Kidney epithelial cell (primary cell): ENCODE results near the gene TBX2. TPM values are rescaled to one million over a fixed set of nuclear protein-coding genes. Genes with fewer than 3 reads are reported as not detected.
A peak's percentile ranks its signal among the peaks of the same experiment; 100 is the strongest.

Experiments used
- DNase-seq: peaks from one replicate; pipeline ENCODE4 v3.0.0-alpha.2; 2010; ENCODE audit warnings: low read depth
- H3K27me3 ChIP-seq: 2 replicates; pipeline ENCODE4 v1.6.0; 2011; ENCODE audit warnings: low read length; ENCODE audit not compliant: control insufficient read depth, insufficient read depth
- H3K36me3 ChIP-seq: 2 replicates; pipeline ENCODE4 v1.5.1; 2011; ENCODE audit warnings: low read length; ENCODE audit not compliant: control insufficient read depth, insufficient read depth
- H3K4me3 ChIP-seq: 2 replicates; pipeline ENCODE4 v1.5.1; 2011; ENCODE audit warnings: low read depth, mild to moderate bottlenecking, control low read depth, low read length
- CTCF ChIP-seq: IDR thresholded peaks from 2 replicates; pipeline ENCODE4 v1.5.1; 2011; ENCODE audit warnings: mild to moderate bottlenecking, moderate library complexity, low read length, control low read depth, inconsistent platforms; ENCODE audit not compliant: insufficient read depth, poor library complexity, severe bottlenecking
- total RNA-seq: library from RNA; depleted of rRNA; stranded (reverse); fragments of >200 nt; gene quantifications from 2 replicates; pipeline ENCODE4 v1.2.3, GENCODE V29; 2015

The TBX2 gene
- total RNA-seq, 1 donor from 2014 or later: 7.3 TPM

DNA sequence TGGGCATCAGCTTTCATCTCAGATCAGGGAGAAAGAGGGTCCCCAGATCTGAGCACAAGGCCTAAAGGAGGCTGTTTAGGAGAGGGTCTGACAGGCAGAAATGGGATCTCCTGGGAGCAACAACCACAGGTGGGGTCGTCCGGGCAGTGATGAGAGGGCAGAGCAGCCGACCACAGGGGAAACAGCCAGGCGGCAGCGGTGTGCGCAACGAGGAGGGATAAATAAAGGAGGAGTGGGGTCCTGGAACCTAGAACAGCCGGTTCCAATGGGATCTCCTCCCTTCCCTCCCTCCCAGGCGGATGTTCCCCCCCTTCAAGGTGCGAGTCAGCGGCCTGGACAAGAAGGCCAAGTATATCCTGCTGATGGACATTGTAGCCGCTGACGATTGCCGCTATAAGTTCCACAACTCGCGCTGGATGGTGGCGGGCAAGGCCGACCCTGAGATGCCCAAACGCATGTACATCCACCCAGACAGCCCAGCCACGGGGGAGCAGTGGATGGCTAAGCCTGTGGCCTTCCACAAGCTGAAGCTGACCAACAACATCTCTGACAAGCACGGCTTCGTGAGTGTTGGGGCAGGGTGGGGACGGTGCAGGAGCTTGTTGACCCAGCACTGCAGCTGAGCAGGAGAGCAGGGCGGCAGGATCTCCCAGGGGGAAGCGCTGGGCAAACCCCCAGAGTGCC, 1.9 kb downstream of the TBX2 start:
- Histone ChIP-seq H3K27me3 (peaks cover 87% of the 10 kb centered on the region), H3K36me3 (no peaks in the 10 kb centered on the region), H3K4me3 (peak overlapping the region; percentile 50)
- no peak for TF ChIP-seq CTCF
- DNase-seq: no peak

DNA sequence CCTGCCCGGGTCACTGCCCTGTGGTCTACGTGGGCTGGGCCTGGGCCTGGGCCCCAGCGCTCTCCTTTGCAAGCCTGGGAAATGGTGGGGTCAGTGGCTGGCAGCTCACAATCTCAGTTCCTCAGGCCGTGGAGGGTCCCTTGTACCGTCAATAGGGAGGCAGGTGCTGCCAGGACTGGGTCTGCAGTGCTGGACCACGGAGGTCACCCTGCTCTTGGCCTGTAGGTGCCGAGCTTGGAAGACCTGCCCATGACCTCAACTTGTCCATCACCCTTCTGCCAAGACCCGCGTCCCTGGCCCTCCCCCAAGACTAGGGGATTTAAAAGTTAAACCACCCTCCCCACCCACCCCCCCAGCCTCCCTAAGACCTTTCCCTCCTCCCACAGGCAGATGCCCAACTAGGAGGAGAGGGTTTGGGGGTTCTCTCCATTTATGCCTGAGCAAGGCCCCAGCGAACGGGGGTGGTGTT, 2.5 kb downstream of the TBX2 start:
- H3K27me3 ChIP-seq: peaks cover 85% of the 10 kb centered on the region
- TF ChIP-seq CTCF: no peak
- peak overlapping the region; percentile 13 for H3K4me3 ChIP-seq
- H3K36me3 ChIP-seq: no peaks in the 10 kb centered on the region
- no peak for DNase-seq

DNA sequence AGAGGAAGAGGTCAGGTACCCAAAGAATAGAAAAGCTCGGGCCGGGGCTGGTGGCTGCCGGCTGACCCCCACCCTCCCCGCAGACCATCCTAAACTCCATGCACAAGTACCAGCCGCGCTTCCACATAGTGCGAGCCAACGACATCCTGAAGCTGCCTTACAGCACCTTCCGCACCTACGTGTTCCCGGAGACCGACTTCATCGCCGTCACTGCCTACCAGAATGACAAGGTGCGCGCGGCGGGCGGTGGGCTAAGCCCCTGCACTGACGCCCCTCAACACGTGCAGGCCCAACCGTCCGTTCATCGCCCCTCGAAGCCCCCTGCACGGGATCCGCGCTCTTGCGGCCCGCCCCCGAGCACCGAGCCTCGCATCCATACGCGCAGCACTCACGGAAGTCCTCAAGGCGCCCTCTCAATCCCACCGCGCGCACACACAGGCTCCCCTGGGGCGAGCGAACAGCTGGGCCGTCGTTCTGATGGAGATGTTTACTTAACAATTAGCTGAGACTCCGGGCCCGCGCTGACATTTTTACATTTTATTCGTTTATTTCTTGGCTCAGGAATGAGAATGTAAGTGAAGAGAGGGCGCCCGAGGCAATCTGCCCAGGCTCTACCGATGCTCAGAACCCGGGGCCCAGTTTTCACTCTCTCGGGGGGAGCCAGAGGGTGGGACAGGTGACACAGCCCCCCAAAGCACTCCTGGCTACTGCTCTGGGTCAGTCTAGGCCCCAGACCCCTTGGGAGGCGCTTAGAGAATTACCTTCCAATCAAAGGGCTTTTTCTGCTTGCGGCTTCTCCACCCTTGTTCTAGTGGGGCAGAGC, 3.5 kb downstream of the TBX2 start:
- Histone ChIP-seq H3K4me3 (no peak overlapping the region), H3K27me3 (peaks cover 85% of the 10 kb centered on the region), H3K36me3 (no peaks in the 10 kb centered on the region)
- DNase-seq: no peak
- TF ChIP-seq CTCF: no peak

- no peak for DNase-seq
- Histone ChIP-seq H3K27me3 (peaks cover 84% of the 10 kb centered on the region), H3K4me3 (no peak overlapping the region), H3K36me3 (no peaks in the 10 kb centered on the region)
- TF ChIP-seq CTCF: no peak
Measured at GRCh38 chr17:61403801-61404662, 4.4 kb downstream of the TBX2 start.

GRCh38 chr17:61404663-61404912, 4.9 kb downstream of the TBX2 start:
- peaks cover 82% of the 10 kb centered on the region for H3K27me3 ChIP-seq
- DNase-seq: no peak
- H3K36me3 ChIP-seq: no peaks in the 10 kb centered on the region
- H3K4me3 ChIP-seq: no peak overlapping the region
- no peak for TF ChIP-seq CTCF
